Ovary (tissue), 9 donors: ENCODE results near the gene UCK2. TPM values are rescaled to one million over a fixed set of nuclear protein-coding genes. Genes with fewer than 3 reads are reported as not detected.

Source experiments
- DNase-seq, 5 donors: peaks; one replicate each; pipeline ENCODE4 v3.0.0-alpha.2; 2019 to 2020
- H3K27ac ChIP-seq, 2 donors: fragments of 200-600 bp; one replicate each; pipeline versions ENCODE4 v1.5.1 to v1.8.0; 2019 to 2022
- H3K27me3 ChIP-seq: fragments of 200-600 bp; one replicate; pipeline ENCODE4 v1.8.0; 2022
- H3K36me3 ChIP-seq: fragments of 200-600 bp; sonication (generic); one replicate; pipeline ENCODE4 v1.5.1; 2019
- H3K4me1 ChIP-seq: one replicate; pipeline ENCODE4 v1.8.1; 2013; ENCODE audit warnings: mild to moderate bottlenecking, moderate library complexity; ENCODE audit not compliant: insufficient read depth
- H3K4me3 ChIP-seq: fragments of 200-600 bp; sonication (generic); one replicate; pipeline ENCODE4 v1.5.1; 2017
- H3K9me3 ChIP-seq, 2 donors: fragments of 200-600 bp in 1 of 2; sonication (generic) in 1 of 2; one replicate each; pipeline versions ENCODE4 v1.5.1 to v1.8.1; 2013 to 2019; ENCODE audit warnings: mild to moderate bottlenecking in 1 of 2, moderate library complexity in 1 of 2
- CTCF ChIP-seq, 3 donors: fragments of 450-650 bp in 2 of 3; fragments of 200-600 bp in 1 of 3; IDR thresholded peaks; one replicate each; pipeline versions ENCODE4 v1.5.1 to v1.8.0; 2016 to 2022; ENCODE audit warnings: antibody characterized with exemption in 3 of 3, mild to moderate bottlenecking in 1 of 3
- EP300 ChIP-seq: sonication (generic); formaldehyde crosslinking; IDR thresholded peaks from one replicate; pipeline ENCODE4 v1.6.1; 2017; ENCODE audit warnings: antibody characterized with exemption
- POLR2A ChIP-seq: fragments of 450-650 bp; IDR thresholded peaks from one replicate; pipeline ENCODE4 v1.6.1; 2017; ENCODE audit warnings: antibody characterized with exemption, mild to moderate bottlenecking, moderate library complexity
- WGBS, 3 donors: extraction: QIAGEN DNeasy Blood & Tissue Kit in 1 of 3; methylation state at CpG; one replicate each; pipeline versions ENCODE4 v1.1.5 to v1.1.7; 2013 to 2017; 5-methylcytosine and 5-hydroxymethylcytosine counted together
- intact Hi-C, 4 donors: fragments of 100-400 bp; cut with DNase I; formaldehyde crosslinking; loops; one replicate each; pipeline versions ENCODE4 v1.11.0 to v1.15.1; 2022 to 2023
- polyA plus RNA-seq, 2 donors: library from polyadenylated mRNA; stranded (reverse); fragments of 200-250 nt in 1 of 2; fragments of 350-450 nt in 1 of 2; fragmentation: Illumina TruSeq in 1 of 2; extraction: RNeasy Lipid Tissue Mini Kit (QIAGEN cat#74804) in 1 of 2; gene quantifications; one replicate each; pipeline ENCODE4 v1.2.3, GENCODE V29; 2013 to 2014
- total RNA-seq, 7 donors: library from RNA; depleted of rRNA in 2 of 7; stranded (reverse); fragments of >200 nt in 2 of 7; fragmentation: NEBNext Ultra II Directional in 3 of 7; extraction: Animal tissue kit (Norgen Biotek cat#: 25700) in 3 of 7; gene quantifications; one replicate each; pipeline versions ENCODE4 v1.1.0 to v1.2.4, GENCODE V29; 2016 to 2023
- donor health status: DM: no; HTN: no; CAD: no; lungs with moderate emphysema.
- donor health status: DM: no; HTN: no; CAD: no.
- donor health status: Bipolar disorder and iron deficiency.
- donor health status: DM: yes; HTN: yes; CAD: no.
- donor health status: DM: no; HTN: no; CAD: no.
- donor health status: DM: yes; HTN: yes; CAD: no.

Gene UCK2
- total and polyA plus RNA-seq, 9 donors, result 7.3 to 22.7 (median 16.4) TPM

DNA sequence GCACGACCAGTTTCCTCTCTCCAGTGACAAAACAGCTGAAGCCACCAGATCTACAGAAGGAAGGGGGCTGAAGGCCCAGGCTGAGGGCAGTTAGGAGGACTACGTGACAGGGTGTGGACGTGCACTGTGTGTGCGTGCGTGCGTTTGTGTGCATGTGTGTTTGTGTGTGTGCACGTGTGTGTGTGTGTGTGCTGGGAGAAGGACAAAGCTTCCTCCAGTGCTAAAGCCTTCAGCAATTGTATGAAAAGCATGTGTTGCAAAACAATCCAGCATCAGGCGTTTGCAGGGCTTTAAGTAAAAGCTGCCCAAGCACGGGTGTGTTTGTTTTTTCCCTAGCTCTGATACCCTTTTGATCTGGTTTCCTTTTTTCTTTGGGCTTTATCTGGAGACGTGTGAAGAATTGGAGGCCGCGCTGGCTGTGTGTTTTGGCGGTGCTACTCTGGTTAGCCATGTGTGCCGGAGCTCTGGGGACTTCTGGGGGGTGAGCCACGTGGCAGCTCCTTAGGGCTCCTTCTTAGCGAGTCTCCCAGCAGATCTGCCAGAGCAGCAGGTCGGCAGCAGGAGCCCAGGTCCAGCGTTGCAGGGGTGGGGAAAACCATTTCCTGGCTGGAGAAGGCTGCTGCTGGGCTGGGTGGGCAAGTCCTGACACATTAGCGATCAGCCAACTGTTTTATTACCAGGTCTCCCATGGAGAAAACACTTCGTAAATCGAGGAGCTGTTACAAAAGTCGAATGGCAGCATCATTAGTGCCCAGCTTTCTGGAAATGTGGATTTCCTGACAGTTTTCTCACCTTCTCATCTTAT lies 73.4 kb downstream of the UCK2 start:
- DNase-seq, result peak in 1 of 5 donors; percentile 39
- no peaks in the 10 kb centered on the region for H3K27me3 ChIP-seq
- no peak overlapping the region for H3K27ac ChIP-seq
- 27 to 36% (median 34%) methylated on average over 22 of the region's 22 CpGs for WGBS, 3 donors
- TF ChIP-seq POLR2A, result no peak
- TF ChIP-seq CTCF (IDR thresholded peaks at IDR 0.05), result no peak
- no peak for TF ChIP-seq EP300
- H3K9me3 ChIP-seq, result no peaks in the 10 kb centered on the region
- no peaks in the 10 kb centered on the region for H3K4me1 ChIP-seq
- H3K36me3 ChIP-seq, result no peaks in the 10 kb centered on the region
- no peak overlapping the region for H3K4me3 ChIP-seq
- intact Hi-C loops, result no loop called here

GRCh38 chr1:165902565-165902964 lies 75.2 kb downstream of the UCK2 start:
- Histone ChIP-seq H3K4me3 (no peak overlapping the region), H3K4me1 (no peaks in the 10 kb centered on the region), H3K9me3 (no peaks in the 10 kb centered on the region), H3K36me3 (no peaks in the 10 kb centered on the region), H3K27me3 (no peaks in the 10 kb centered on the region), H3K27ac (no peak overlapping the region)
- intact Hi-C loops, result no loop called here
- TF ChIP-seq POLR2A (no peak), CTCF (IDR thresholded peaks at IDR 0.05) (no peak), EP300 (no peak)
- DNase-seq, result no peak
- WGBS, 3 donors, result 90 to 99% (median 98%) methylated on average over 4 of the region's 4 CpGs

- no peaks in the 10 kb centered on the region for H3K27me3 ChIP-seq
- no peak overlapping the region for H3K27ac ChIP-seq
- TF ChIP-seq POLR2A (no peak), CTCF (IDR thresholded peaks at IDR 0.05) (no peak), EP300 (no peak)
- intact Hi-C loops, result no loop called here
- DNase-seq, result no peak
- WGBS, 3 donors, result 95 to 100% (median 96%) methylated on average over 1 of the region's 1 CpG
- H3K36me3 ChIP-seq, result no peaks in the 10 kb centered on the region
- H3K4me3 ChIP-seq, result no peak overlapping the region
- H3K9me3 ChIP-seq, result no peaks in the 10 kb centered on the region
- no peaks in the 10 kb centered on the region for H3K4me1 ChIP-seq
Measured at GRCh38 chr1:165903672-165904071, 76.3 kb downstream of the UCK2 start.

- H3K9me3 ChIP-seq, result no peaks in the 10 kb centered on the region
- 74 to 98% (median 83%) methylated on average over 4 of the region's 4 CpGs for WGBS, 3 donors
- H3K36me3 ChIP-seq, result no peaks in the 10 kb centered on the region
- no peaks in the 10 kb centered on the region for H3K4me1 ChIP-seq
- intact Hi-C loops, result no loop called here
- H3K4me3 ChIP-seq, result no peak overlapping the region
- no peaks in the 10 kb centered on the region for H3K27me3 ChIP-seq
- TF ChIP-seq EP300, result no peak
- no peak for TF ChIP-seq POLR2A
- no peak for TF ChIP-seq CTCF (IDR thresholded peaks at IDR 0.05)
- no peak for DNase-seq
- no peak overlapping the region for H3K27ac ChIP-seq
Measured at GRCh38 chr1:165904948-165905347, 77.5 kb downstream of the UCK2 start.
